HT-29 (cell line): ENCODE measurements around the gene ZW10. TPM values are rescaled to one million over a fixed set of nuclear protein-coding genes. Genes with fewer than 3 reads are reported as not detected.
"Not testable (repeated sequence)": the region's sequence is repeated elsewhere in the genome, so short reads cannot be mapped to it uniquely, and the experiment has no call there.

Source experiments
- DNase-seq: peaks from one replicate; pipeline ENCODE4 v3.0.0-alpha.2; 2015; ENCODE audit warnings: low spot score
- total RNA-seq: library from RNA; depleted of rRNA; stranded (reverse); fragments of >200 nt; shearing (Covaris generic); gene quantifications from 2 replicates; pipeline ENCODE4 v1.2.3, GENCODE V29; 2014; rRNA removed

The ZW10 gene, protein sequence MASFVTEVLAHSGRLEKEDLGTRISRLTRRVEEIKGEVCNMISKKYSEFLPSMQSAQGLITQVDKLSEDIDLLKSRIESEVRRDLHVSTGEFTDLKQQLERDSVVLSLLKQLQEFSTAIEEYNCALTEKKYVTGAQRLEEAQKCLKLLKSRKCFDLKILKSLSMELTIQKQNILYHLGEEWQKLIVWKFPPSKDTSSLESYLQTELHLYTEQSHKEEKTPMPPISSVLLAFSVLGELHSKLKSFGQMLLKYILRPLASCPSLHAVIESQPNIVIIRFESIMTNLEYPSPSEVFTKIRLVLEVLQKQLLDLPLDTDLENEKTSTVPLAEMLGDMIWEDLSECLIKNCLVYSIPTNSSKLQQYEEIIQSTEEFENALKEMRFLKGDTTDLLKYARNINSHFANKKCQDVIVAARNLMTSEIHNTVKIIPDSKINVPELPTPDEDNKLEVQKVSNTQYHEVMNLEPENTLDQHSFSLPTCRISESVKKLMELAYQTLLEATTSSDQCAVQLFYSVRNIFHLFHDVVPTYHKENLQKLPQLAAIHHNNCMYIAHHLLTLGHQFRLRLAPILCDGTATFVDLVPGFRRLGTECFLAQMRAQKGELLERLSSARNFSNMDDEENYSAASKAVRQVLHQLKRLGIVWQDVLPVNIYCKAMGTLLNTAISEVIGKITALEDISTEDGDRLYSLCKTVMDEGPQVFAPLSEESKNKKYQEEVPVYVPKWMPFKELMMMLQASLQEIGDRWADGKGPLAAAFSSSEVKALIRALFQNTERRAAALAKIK
- total RNA-seq: 12.3 and 13.4 TPM in 2 replicates

DNA sequence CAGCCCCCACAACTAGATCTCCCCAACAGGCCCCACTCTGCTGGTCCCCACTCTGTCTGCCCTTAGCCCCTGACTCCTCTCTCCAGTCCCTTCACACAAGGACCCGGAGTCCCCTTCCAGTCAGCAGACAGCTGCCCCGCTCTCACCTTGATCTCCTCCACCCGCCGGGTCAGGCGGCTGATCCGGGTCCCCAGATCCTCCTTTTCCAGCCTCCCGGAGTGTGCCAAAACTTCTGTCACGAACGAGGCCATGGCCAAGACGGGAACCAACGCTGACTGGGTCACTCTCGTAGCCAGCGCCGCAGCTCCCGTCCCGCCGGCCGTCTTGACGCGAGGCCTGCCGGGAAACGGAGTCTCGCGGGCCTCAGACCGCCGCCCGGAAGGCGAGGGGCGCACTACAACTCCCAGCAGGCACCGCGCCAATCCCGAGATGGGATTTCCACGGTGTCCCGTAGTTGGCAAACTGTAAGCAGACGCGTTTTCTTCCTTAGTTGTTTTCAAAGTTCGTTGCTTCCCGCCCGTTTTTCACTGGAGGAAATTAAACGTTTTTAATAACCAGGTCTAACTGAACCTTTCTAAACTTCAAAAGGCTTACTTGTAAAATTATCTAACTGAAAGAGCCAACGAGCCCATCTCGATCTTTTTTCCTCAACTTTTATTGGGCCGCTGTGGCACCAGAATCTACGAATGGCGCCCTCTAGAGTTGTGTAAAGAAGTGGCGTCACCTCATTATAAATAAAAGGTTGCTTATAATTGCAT, at the start of gene ZW10:
Gene ZW10, minus strand, starts transcription at position 277 of the 758 bp plus-strand sequence. Its CDS starts 26 bp downstream, at position 251.
- DNase-seq: peak; percentile 99

DNA sequence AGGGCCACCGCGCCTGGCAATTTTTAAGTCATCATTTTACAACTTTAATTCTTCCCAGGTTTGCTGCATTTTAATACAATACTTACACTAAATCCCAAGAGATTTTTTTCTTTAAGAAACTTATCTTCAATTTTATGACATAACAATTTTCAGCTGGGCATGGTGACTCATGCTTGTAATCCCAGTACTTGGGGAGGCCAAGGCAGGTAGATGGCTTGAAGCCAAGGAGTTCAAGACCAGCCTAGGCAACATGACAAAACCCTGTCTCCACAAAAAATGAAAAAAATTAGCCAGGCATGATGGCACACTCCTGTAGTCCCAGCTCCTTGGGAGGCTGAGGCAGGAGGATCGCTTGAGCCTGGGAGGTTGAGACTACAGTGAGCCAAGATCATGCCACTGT, 44.9 kb upstream of the ZW10 start:
- no peak for DNase-seq

DNA sequence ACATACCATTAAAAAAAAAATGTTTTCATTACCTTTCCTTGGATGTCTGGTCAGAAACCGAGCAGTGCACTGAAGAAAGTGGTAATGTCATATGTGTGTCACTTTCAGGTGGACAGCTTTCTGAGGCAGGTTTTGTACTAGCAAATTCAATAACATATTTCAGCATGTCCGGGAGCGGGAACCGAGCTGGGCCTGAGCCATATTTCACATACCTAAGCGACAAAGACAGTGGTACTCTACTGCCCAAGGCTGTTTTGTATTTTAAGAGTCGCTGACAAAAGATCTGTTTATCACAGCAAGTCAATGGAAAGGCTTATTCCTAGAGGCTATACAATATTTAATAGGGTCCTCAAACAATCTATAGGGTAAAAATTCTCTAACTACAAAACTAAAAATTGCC, 44.1 kb upstream of the ZW10 start:
- no peak for DNase-seq

DNA sequence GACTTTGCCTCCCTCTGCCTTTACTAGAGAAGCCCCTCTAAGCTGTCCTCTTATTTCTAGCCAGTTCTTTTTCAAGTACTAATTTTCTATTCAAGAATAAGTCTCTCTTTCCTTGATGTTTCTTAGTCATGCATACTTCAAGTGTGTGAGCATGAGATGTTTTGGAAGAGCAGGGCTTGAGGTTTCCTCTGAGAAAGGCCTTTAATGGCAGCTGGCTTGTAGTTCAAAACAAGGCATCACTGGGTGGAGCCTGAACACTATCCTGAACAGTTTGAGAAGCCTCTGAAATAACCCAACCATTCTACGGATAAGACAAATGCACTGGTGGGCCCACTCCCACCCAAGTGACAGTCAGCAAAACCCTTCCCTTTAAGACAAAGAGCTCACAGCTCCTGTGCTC, 43.7 kb upstream of the ZW10 start:
- no peak for DNase-seq

DNA sequence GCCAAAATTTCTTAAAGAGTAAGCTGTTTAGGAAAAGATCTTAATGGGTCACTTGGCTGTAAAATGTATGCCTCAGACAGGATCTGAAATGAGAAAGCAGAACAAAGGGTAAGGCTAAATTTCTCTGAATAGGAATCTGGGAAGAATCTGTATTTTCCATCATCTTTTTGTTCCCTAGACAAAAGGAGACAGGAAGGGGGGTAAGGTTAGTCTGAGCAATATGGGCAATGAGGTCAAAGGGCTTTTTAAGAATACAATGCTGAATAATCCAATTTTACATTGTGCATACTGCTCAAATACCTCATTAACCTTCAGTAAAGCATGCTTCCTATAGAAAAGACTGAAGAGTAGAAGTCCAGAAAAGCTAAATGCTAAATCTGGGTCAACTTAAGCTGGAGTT, 40.7 kb upstream of the ZW10 start:
- DNase-seq: no peak

DNA sequence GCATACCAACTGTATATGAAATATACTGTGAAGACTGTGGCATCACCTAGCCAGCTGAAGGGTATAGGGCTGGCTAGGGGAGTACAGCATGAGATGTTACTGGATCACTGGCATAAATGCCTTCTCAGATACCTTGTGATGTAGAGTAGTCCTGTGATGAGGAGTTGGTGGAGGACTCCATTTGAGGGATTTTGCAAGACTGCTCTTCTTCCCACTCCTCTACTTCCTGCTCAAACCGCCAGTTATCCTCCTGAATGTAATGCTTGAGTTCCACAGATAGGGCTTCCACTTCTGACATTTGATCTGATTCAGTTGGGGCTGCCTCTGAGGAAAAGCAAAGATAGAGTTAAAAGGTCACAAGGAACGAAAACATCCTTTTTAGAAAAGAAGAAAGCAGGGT, 35.4 kb upstream of the ZW10 start:
- DNase-seq: no peak

DNA sequence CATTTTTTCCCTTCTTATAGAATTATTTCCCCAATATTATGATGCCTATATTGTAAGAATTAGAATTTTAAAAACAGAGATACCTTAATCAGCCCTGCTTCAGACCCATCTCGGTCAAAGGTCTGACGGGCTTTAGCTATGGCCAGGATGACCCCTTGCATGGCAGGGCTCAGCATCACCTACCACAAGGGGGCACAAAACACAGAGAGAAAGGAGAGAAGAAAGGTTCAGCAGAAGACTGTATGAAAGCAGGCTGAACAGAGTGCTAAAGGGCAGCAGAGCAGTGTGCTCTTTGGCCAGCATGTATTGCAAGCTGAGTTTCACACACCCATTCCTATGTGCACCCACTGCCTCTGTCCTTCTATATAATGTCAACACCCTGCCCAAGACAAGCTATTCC, 32.9 kb upstream of the ZW10 start:
- peak; percentile 67 for DNase-seq

DNA sequence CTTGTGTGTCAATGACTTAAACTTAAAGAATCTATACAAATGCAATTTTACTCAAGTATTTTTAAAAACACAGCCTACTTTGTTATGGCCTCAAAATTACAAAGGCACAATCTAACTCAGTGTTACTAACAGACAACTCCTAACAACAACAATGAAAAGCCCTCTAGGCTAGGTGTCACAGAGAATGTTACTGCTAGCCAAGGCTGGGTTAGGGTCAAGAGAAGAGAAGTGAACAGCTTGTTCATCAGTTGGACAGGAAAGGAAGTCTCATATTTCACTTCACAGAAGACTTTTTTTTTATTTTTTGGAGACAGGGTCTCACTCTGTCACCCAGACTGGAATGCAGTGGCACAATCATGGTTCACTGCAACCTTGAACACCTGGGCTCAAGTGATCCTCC, 32.1 kb upstream of the ZW10 start:
- DNase-seq: no peak

DNA sequence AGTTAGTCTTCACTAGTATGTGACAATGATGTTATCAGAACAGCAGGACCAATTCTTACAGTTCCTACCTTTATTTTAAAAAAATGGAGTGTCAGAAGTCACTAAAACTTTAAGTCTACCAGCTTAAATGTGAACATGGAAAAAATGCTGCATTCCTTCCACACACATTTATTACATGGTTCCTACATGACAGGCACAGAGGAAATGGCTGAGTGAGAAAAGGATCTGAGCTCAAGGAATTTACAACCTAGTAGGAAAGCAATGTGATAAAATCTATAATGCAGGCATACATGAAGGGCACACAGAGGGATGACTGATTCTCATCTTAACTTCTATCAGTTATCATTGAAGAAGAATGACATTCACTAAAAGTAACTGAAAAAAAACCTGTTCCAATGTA, 29.1 kb upstream of the ZW10 start:
- no peak for DNase-seq

DNA sequence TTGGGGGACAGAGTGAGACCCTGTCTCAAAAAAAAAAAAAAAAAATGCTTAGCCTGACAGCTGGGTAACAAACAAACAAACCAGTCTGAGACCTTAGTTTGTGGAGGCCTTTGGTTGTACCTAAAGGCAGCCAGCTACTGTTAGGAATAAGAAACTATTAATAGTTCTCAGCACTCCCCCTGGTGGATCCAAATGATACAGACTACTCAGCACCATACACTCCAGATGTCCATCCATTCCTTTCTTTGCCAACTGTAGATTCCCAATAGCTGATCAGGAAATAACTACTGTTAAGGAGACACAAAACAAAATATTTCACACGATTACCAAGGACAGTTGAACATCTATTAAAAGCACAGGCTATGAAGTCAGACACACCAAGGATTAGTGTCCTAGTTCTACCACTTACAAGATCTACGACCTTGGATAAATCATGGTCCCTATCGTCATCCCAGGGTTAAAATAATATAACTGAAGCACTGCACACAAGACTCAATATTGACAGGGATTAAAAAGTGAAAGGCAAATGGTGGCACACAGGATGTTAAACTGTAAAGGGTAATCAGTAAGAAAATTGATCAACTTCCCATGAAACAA, 23.3 kb upstream of the ZW10 start:
- DNase-seq: peak; percentile 81

DNA sequence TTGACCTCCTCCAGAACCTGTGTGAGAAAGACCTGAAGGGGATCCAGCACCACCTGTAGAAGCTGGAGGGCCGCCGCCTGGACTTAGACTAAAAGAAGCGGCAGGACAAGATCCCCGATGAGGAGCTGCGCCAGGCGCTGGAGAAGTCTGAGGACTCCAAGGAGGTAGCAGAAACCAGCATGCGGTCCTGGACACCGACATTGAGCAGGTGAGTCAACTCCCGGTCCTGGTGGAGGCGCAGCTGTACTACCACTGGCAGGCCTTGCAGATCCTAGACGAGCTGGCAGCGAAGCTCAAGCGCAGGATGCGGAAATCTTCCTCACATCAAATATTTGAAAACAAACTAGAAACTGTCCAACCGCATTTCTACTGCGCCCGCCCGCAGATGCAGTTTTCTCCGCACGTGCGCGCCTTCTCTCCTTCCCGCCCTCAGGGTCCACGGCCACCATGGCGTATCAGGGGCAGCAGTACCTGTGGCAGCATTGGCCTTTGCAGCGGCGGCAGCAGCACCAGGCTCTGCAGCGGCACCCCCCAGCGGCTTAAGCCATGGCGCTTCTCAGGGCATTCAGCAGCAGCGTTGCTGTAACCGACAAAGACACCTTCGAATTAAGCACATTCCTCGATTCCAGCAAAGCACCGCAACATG, 16.3 kb upstream of the ZW10 start:
- DNase-seq: no peak

DNA sequence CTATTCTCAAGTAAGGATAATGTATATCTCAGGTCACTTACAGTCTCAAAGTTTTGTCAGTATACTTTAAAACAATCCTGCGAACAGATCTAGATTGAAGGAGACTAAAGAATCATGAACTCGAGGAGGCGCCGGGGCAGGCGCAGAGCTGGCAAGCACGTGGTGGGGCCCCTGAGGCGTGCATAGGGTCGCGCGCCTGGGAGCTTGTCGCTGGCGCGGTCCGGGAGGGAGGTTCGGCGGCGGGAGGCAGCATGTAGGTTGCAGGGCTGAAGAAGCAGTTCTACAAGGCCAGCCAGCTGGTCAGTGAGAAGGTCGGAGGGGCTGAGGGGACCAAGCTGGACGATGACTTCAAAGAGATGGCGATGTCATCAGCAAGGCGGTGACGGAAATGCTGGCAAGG, 15.5 kb upstream of the ZW10 start:
- DNase-seq: not testable (repeated sequence)

DNA sequence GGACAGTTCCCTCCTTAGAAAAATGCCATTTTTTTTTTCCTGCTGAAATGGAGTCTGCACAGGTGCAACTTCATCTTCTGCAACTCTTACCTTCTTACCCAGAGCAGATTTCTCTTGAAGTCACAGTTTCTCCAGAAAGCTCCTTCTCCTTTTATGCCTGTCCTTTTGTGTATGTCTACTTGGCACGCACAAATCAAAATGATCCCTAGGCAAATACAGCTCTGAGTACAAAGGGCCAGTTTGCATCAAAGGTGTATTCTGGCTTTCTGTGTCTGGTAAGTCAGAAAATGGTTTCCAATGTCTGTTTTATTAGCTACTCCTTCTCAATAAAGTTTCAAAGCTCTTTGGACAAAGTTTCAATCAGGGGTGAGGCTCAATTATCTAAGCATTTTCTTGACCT, 8.6 kb upstream of the ZW10 start:
- DNase-seq: no peak

DNA sequence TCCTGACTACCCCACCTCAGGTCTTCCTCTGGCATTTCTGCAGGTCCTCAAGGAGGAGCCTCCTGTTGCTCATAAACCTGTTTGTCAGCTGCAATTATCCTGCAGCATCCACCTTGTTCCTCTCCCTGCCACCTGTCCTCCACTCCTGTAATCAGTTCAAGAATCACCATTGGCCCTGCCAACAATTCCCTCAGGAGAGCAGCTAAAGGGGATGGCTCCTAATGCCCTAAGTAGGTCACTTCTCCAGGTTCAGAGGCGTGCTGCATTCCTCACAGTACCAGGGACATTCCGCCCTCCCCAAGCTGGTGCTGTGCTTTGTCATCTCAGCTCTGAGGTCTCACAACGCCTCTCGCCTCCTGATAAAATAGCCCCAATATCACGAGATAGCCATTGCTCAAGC, 8.2 kb upstream of the ZW10 start:
- no peak for DNase-seq

DNA sequence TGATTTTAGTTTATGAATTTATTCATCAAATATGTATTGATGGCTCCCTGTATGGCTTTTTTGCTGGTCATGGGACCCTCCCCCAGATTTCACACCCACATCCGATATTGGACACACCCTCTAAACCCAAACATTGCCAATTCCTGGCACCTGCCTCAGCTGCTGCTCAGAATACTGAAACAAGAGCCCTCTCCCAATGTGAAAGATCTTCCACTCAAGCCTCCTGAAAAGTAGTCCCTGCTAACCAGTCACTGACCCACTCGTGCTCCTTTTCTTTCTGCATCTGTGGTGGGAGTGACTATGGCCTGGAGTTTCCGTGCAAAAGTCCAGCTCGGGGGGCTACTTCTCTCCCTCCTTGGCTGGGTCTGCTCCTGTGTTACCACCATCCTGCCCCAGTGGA, 6.0 kb upstream of the ZW10 start, which contains the start of gene CLDN25:
Gene CLDN25, plus strand, starts transcription at position 301 of the 400 bp plus-strand sequence. Its CDS starts 0 bp downstream, at position 301.
- no peak for DNase-seq

DNA sequence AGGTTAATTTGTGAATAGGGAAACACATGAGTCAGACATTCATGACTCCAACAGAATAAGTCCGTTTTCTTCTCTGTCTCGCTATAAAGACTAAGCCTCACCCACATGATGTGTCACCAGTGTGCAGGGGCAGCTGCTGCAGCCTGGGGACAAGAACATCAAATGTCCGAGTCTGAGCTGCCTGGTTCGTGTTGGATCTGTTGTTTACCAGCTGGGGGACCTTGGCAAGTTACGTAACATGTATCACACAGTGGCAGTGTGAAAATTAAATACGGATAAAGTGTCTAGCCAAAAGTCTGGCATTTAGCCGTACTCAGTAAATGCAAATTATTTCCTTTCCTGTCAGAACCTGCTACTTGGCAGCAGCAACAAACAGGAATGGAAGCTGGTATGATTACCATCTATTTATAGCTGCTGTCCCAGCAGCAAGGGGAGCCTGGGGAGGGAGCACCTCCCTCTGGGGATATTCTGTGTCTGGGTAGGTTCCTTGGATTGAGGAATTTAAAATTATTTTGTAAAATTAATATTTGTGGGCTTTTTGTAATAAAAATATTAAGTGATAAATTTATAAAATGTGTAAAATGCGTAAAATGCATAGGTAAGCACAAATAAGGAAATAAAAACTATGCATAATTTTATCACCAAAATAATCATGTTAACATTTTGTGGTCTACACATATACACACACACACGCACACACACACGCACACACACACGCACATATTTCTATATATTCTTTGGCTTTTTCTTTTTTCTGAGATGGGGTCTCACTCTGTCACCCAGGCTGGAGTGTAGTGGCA, 4.8 kb upstream of the ZW10 start:
- peak; percentile 5 for DNase-seq

DNA sequence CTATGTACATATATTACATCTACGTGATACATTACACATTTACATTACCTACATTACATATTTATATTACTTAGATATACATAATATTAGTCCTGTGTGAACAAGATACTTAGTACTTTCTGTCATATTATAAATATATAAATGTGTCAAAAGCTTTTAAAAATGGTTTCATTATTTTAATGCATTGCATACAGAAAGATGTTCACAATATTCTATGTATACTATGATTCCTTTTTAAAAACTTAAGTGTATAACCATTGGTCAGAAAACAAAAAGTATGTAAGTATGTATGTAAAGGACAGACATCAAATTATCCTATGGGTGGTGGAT, 647 bp upstream of the ZW10 start:
- DNase-seq: no peak

DNA sequence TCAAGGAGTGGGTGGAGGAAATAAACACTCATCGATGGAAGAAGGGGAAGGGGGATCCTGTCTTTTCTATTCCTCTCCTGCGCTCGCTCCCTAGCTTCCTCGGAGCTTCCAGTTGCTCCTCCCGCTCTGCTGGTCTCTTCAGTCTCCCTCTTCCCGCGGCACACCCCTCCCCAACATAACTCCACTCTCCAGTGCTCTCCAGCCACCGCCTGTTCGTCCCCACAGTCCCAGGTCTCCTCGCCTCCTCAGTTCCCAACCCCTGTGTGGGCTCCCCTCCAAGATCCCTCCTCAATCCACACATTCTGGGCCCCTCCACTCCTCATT, 438 bp downstream of the ZW10 start:
- no peak for DNase-seq

DNA sequence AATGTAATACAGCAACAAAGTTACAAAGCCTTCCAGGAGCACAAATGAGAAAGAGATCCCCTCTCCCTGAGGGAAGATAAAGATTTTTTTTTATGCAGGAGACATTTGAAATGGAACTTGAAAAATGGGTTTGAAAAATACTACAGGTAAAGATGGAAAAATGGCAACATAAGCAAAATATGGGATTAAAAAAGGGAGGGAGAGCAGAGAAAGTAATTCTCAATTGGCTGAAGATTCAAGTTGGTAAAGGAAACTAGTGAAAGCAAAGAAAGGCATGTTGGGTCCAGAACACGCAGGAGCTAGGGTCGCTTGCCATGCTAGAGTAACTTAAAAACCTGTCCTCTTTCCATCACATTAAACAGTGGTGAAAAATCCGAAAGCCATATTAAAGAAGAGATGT, 1.5 kb downstream of the ZW10 start:
- DNase-seq: no peak

DNA sequence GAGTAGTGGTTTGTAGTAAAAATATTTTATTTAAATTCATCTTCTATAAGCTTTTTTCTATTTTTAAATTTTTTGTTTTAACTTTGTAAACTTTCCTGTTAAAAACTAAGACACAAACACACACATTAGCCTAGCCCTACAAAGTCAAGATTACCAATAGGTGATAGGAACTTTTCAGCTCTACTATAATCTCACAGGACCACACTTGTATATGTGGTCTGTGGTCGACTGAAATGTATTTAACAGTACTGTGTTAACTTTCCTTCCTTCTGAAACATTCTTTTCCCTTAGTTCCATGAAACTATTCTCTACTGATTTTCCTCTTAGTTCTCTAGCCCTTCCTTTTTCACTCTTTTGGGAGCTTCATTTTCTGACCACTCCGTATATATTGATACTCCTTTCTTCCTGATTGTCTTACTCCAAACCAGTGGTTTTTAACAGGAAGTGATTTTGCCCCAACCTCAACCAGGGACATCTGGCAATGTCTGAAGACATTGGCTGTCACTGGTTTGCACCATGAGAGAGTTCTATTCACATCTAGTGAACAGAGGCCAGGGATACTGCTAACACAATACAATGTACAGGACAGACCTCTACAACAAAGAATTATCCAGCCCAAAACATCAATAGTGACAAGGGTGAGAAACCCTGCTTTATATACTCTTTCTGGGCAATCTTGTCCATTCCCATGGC, 8.8 kb downstream of the ZW10 start:
- no peak for DNase-seq
